GM21447 (cell line): ENCODE data around the gene INSC.
A peak's percentile ranks its signal among the peaks of the same experiment; 100 is the strongest.

Source experiments
- ATAC-seq: cut with Tn5 transposase; IDR thresholded peaks from one replicate; pipeline ENCODE4 v1.9.1; 2021; ENCODE audit not compliant: unreplicated experiment

INSC gene

GRCh38 chr11:15208378-15209222 lies 93.9 kb downstream of the INSC start:
- ATAC-seq = peak; percentile 82

GRCh38 chr11:15212876-15213275 lies 98.2 kb downstream of the INSC start:
- no peak for ATAC-seq

- ATAC-seq = no peak
Measured at GRCh38 chr11:15213471-15214231, 98.9 kb downstream of the INSC start.

- no peak for ATAC-seq
Measured at GRCh38 chr11:15215005-15215404, 100.3 kb downstream of the INSC start.

- no peak for ATAC-seq
Measured at GRCh38 chr11:15216678-15217077, 102.0 kb downstream of the INSC start.

- no peak for ATAC-seq
Measured at GRCh38 chr11:15217416-15217815, 102.7 kb downstream of the INSC start.

GRCh38 chr11:15222777-15223176 lies 108.1 kb downstream of the INSC start:
- ATAC-seq = no peak

GRCh38 chr11:15223318-15223717 lies 108.6 kb downstream of the INSC start:
- no peak for ATAC-seq

- no peak for ATAC-seq
Measured at GRCh38 chr11:15224466-15224865, 109.7 kb downstream of the INSC start.

GRCh38 chr11:15227011-15227410 lies 112.3 kb downstream of the INSC start:
- no peak for ATAC-seq

GRCh38 chr11:15228331-15228849 lies 113.7 kb downstream of the INSC start:
- no peak for ATAC-seq

- ATAC-seq = no peak
Measured at GRCh38 chr11:15229069-15229468, 114.3 kb downstream of the INSC start.

- no peak for ATAC-seq
Measured at GRCh38 chr11:15232496-15232895, 117.8 kb downstream of the INSC start.

- no peak for ATAC-seq
Measured at GRCh38 chr11:15233371-15234165, 118.8 kb downstream of the INSC start.

GRCh38 chr11:15234796-15235195 lies 120.1 kb downstream of the INSC start:
- no peak for ATAC-seq

- ATAC-seq = no peak
Measured at GRCh38 chr11:15236559-15236958, 121.8 kb downstream of the INSC start.

GRCh38 chr11:15238856-15239255 lies 124.1 kb downstream of the INSC start:
- ATAC-seq = no peak

- no peak for ATAC-seq
Measured at GRCh38 chr11:15248749-15249148, 134.0 kb downstream of the INSC start.

GRCh38 chr11:15258433-15259165 lies 143.9 kb downstream of the INSC start:
- ATAC-seq = peak; percentile 79

- ATAC-seq = no peak
Measured at GRCh38 chr11:15266999-15267398, 152.3 kb downstream of the INSC start.
